Measurements from ENCODE around the gene RBM10.
"Not testable (repeated sequence)": the region's sequence is repeated elsewhere in the genome, so short reads cannot be mapped to it uniquely, and the experiment has no call there.

The RBM10 gene, protein sequence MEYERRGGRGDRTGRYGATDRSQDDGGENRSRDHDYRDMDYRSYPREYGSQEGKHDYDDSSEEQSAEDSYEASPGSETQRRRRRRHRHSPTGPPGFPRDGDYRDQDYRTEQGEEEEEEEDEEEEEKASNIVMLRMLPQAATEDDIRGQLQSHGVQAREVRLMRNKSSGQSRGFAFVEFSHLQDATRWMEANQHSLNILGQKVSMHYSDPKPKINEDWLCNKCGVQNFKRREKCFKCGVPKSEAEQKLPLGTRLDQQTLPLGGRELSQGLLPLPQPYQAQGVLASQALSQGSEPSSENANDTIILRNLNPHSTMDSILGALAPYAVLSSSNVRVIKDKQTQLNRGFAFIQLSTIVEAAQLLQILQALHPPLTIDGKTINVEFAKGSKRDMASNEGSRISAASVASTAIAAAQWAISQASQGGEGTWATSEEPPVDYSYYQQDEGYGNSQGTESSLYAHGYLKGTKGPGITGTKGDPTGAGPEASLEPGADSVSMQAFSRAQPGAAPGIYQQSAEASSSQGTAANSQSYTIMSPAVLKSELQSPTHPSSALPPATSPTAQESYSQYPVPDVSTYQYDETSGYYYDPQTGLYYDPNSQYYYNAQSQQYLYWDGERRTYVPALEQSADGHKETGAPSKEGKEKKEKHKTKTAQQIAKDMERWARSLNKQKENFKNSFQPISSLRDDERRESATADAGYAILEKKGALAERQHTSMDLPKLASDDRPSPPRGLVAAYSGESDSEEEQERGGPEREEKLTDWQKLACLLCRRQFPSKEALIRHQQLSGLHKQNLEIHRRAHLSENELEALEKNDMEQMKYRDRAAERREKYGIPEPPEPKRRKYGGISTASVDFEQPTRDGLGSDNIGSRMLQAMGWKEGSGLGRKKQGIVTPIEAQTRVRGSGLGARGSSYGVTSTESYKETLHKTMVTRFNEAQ

DNA sequence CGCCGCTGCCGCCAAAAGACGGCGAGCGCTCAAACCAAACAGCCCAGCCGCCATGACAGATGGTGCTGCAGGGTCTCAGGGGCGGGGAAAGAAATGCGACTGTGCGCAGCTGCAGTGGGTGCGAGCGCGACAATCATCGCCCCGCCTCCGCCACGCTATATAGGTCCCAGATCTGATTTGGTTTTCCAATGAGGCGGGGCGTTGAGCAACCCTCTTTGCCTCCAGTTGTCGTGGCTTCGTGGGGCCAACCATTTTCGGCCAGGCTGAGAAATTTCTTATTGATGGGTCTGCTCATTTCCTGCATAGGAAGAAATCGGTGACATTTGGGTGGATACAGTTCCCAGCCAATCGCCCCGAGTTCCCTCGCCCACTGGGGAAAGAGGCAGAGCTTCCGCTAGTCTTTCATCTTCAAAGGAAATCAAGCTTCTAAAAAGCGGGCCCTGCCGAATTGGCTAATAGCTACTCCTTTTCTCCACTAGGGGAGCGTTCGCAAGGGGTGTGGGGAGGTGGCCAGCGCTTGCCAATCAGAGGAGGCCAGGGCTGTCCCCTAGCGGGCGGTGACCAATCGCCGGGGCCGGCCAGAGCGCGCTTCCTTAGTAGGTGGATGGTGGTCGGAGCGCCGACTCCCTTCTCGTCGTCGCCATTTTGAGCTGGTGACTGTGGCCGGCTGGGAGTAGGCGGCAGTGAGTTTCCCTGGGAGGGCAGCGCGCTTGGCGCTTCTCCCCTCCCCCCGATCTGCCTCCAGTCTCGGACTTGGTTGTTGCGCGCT lies at the start of gene RBM10, which contains the start of gene NDUFB11:
RBM10 (plus strand) TSS at position 596 of the 769 bp plus-strand sequence. CDS start 2,261 bp downstream, outside the sequence.
NDUFB11 (minus strand) TSS at position 77 of the 769 bp plus-strand sequence; CDS start at position 54, 23 bp downstream.
- peak; percentile 94 to 95 for DNase-seq

DNA sequence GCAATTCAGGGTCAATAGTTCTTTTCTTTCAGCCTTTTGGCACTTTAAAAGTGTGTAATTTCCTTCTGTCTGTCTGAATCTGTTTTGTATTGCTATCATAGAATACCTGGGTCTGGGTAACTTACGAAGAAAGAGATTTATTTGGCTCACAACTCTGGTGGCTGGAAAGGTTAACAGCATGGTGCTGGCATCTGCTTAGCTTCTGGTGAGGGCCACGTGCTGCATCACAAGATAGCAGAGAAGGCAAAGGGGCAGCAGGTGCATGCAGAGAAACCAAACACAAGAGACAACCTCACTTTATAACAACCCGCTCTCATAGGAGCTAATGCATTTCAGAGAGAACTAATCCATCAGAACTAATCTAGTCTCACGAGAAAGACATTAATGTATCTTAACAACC lies 48.0 kb upstream of the RBM10 start:
- DNase-seq, result no peak

DNA sequence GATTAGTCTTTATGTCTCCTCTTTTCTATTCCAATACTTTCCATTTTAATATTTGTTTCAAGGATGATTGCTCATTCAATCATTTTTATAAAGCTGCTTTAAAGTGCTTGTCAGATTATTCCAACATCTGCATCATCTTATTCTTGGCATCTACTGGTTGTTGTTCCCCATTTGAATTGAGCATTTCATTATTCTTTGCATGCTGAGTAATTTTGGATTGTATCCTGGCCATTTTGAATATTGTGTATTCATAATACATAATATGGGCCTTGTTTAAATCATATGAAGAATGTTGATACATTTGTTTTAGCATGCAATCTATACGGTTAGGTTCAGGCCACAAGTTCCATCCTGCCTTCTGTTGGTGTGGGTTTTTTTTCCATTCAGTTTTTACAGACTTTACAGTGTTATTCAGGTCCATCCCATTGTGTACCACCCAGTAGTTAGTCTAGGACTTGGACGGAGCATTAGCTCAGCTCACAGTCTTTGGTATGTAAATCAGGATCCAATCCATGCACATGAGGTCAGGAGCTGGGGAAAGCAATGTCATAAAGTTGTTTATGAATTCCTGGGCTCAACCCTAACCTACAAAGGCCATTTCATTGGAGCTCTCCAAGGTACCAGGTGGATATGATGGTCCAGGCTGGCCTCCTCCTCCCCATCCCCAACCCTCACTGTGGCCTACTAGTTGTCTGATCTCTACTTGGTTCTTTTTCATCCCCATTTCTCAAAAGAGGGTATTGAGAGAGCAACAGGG lies 46.5 kb upstream of the RBM10 start:
- DNase-seq, result no peak

DNA sequence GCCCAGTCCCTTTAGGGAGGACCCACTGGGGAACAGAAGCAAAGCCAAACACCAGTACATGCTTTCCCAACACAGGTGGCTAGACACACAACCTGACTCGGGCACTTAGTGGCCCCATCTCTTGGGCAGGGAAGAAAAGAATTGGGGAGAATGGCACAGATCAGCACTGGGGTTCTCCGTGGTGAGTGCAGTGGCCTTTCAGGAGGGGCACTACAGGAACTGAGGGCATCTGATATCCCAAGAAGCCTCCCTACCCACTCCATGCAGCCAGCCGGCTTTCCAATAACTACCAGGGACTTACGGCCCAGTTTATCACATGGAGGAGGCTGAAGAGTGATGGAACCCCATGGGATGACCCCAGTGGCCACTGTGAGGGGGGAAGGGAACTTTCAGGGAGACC lies 43.8 kb upstream of the RBM10 start:
- DNase-seq, result no peak

DNA sequence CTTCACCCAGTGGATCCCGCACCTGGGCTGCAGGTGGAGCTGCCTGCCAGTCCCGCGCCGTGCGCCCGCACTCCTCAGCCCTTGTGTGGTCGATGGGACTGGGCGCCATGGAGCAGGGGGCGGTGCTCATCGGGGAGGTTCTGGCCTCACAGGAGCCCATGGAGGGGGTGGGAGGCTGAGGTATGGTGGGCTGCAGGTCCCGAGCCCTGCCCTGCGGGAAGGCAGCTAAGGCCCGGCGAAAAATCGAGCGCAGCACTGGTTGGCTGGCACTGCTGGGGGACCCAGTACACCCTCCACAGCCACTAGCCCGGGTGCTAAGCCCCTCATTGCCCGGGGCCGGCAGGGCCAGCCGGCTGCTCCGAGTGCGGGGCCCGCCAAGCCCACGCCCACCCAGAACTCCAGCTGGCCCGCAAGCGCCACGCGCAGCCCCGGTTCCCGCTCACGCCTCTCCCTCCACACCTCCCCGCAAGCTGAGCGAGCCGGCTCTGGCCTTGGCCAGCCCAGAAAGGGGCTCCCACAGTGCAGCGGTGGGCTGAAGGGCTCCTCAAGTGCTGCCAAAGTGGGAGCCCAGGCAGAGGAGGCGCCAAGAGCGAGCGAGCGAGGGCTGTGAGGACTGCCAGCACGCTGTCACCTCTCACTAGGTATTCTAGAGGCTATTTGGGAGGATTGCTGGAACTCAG lies 33.9 kb upstream of the RBM10 start:
- not testable (repeated sequence) for DNase-seq

DNA sequence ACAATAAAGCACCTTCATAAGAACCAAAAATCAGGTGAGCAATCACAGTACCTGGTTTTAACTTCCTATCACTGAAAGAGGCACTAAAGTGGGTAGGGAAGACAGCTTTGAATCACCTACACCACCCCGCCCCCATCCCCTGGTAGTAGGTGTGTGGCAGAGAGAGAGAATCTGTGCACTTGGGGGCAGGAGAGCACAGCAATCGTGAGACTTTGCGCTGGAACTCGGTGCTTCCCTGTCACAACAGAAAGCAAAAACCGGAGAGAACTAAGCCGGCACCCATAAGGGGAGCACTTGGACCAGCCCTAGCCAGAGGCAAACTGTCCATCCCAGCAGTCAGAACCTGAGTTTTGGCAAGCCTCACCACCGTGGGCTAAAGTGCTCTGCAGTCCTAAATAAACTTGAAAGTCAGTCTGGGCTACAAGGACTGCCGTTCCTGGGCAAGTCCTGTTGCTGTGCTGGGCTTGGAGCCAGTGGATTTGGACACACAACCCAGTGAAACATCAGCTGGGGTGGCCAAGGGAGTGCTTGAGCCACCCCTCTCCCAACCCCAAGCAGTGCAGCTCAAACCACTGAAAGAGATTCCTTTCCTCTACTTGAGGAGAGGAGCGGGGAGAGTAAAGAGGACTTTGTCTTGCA lies 32.6 kb upstream of the RBM10 start:
- DNase-seq, result no peak

DNA sequence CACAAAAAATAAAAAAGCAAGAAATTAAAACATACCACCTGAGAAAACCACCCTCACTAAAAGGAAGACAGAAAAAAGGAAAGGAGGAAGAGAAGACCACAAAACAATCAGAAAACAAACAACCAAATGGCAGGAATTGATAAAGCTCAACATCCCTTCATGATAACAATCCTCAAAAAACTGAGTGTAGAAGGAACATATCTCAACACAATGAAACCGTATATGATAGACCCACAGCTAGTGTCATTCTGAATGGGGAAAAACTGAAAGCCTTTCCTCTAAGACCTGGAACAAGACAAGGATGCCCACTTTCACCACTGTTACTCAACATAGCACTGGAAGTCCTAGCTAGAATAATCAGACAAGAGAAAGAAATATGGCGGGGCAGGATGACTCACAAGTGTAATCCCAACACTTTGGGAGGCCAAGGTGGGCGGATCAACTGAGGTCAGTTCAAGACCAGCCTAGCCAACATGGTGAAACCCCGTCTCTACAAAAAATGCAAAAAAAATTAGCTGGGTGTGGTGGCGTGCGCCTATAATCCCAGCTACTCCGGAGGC lies 28.4 kb upstream of the RBM10 start:
- DNase-seq, result not testable (repeated sequence)

DNA sequence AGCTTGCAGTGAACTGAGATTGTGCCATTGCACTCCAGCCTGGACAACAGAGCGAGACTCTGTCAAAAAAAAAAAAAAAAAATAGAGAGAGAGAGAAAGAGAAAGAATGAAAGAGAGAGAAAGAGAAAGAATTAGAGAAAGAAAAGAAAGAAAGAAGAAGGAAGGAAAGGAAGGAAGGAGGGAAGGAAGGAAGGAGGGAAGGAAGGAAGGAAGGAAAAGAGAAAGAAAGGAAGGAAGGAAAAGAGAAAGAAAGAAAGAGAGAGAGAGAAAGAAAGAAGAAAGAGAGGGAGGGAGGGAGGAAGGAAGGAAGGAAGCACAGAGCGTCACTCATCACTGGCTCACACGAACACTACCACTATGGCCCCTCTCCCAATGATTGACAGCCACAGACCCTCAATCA lies 20.6 kb upstream of the RBM10 start:
- not testable (repeated sequence) for DNase-seq

DNA sequence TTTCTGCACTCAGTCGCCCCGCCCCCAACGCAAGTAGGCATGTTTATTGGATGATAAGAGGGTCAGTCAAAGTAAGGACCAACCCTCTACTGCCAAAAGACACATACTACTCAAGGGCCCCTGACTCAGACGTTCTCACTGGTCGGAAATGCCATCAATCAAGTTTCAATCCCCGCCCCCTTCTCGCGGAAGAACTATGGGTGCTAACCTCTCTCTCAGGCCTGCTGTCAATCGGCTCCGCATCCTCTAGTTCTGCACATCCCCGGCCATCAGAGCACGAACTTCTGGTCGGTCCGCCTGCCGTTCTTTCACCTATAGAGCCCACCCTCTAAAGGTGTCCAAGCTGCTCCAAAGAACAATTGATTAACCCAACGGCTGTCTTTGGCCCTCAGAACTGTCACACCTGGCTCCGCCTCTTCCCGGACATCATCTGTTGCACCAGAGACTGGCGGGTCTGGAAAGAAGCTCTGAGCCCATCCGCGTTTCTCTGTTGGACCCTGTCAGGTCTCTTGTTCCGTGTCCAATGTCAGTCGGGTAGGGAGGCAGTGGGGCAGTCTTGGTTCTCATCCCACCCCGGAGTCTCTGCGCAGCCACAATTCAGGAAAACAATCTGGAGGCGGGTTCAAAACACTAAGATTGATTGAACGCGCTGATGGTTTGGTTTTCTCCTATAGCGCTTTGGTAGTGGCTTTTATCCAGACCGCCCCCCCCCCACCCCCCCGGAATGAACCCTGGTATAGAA lies 15.7 kb upstream of the RBM10 start:
- DNase-seq, result peak; percentile 93 to 96

DNA sequence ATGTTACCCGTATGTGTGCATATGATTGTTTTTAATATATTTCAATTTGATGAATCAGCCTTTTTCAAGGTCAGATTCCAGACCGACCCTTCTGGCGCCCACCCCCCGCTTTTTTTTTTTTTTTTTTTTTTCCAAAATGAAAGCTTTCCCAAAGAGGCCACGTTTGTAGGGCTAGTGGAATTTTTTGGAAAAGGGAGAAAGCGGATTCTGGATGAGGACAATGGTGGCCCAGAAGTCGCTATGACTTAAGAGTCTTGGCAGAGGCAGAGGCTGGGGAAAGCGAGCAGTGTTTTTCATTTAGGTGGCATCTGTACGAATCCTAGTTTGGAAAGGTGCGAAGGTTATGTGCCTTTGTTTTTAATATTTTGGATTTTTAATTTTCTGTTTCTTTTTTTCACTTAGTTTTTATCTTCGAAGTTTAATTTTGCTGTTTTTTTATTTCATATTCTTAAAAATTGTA lies 15.1 kb upstream of the RBM10 start:
- no peak for DNase-seq

DNA sequence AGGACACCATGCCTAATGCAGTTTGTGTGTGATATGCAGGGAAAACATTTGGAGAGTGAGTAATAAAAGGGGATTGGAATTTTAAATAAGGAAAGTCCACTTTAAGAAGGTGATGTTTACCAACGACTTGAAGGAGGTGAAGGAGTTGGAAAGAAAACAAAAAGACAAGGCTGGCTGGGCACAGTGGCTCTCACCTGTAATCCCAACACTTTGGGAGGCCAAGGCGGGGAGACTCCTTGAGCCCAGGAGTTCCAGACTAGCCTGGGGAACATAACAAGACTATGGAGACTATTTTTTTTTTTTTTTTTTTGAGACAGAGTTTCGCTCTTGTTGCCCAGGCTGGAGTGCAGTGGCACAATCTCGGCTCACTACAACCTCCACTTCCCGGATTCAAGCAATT lies 11.5 kb upstream of the RBM10 start:
- no peak for DNase-seq

DNA sequence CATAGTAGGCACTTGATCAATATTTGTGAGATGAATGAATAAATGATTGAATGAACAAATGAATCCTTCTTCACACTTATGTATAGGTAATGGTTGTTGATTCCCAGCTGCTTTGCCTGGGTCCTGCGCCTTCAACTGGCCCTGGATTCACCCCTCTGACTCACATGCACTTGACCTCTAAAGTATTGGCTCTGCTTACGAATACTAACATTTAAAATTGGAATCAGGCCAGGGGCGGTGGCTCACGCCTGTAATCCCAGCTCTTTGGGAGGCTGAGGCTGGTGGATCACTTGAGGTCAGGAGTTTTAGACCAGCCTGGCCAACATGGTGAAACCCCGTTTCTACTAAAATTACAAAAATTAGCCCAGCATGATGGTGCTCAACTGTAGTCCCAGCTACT lies 9.4 kb upstream of the RBM10 start:
- DNase-seq, result not testable (repeated sequence)

DNA sequence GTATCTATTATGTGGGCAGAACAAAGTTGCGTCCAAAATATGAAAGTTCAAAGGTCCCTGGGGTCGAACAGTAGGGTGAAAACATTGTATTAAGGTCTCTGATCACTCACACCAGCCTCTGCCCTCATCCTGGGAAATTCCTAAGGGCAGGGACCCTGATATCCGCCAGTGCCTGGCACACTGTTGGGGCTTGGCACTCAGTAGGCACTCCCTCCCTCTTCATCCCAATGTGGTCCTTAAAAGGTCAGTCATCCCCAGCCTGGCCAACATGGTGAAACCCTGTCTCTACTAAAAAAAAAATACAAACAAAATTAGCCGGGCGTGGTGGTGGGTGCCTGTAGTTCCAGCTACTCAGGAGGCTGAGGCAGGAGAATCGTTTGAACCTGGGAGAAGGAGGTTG lies 6.8 kb upstream of the RBM10 start:
- no peak for DNase-seq

DNA sequence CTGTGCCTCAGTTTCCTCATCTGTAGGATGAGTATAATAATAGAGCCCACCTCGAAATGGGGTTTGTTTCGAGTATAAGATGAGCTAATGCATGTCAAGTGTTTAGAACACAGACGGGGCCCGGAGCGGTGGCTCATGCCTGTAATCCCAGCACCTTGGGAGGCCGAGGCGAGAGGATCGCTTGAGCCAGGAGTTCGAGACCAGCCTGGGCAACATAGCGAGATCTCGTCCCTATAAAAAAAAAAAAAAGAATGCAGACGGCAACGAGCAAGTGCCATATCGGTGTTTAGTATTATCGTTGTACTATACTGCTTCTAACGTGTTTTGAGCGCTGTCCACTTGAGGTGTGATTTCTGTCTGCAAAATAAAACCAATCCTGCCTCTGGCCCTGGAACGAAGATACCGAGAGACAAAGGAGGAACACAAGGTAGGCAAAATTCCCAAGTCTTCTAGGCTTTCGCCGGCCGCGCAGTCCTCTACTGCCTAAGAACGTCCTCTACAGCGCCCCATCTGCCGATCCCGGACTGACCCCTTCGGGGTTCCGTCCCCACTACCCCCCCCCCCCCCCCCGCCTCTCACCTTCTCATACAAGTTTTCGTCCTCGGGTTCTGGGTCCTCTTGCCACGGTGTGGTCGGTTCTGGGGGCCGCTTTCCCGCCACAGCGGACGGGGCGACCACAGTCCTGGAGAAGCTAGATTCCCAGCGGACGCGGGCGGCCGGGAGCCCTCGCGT lies 961 bp upstream of the RBM10 start:
- peak in 1 of 2 experiments; percentile 54 for DNase-seq

DNA sequence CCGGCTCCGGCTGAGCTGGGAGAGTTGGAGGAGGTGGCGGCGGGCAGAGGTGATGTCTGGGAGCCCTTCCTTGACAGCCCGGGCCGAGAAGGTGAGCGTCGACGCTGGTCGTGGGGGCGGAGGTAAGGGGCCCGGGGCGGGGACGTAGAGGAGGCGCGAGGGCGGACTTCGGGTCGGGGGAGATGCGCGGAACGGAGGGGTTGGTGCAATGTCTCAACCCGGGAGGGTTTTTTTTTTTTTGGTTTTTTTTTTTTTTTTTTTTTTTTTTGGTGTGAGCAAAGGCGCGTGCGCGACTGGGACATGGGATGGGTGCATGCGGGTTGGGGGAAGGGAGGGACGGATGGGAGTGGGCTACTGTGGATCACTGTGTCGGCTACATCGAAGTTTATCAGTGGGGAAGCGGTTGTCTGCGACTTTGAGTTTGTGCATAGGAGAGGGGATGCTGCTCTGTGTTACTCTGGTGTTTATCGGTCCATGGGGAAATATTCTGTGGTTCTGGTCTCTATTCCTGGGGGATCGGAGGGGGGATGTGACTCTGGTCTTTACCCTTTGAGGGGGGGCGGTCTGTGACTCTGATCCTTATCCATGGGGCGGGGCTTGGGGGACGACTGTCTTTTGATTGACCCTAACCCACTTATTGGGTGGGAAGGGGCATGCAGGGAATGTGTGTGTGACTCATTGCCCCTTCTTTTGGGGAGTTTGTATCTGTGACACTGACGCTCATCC lies 537 bp downstream of the RBM10 start:
- peak in 1 of 2 experiments; percentile 5 for DNase-seq

DNA sequence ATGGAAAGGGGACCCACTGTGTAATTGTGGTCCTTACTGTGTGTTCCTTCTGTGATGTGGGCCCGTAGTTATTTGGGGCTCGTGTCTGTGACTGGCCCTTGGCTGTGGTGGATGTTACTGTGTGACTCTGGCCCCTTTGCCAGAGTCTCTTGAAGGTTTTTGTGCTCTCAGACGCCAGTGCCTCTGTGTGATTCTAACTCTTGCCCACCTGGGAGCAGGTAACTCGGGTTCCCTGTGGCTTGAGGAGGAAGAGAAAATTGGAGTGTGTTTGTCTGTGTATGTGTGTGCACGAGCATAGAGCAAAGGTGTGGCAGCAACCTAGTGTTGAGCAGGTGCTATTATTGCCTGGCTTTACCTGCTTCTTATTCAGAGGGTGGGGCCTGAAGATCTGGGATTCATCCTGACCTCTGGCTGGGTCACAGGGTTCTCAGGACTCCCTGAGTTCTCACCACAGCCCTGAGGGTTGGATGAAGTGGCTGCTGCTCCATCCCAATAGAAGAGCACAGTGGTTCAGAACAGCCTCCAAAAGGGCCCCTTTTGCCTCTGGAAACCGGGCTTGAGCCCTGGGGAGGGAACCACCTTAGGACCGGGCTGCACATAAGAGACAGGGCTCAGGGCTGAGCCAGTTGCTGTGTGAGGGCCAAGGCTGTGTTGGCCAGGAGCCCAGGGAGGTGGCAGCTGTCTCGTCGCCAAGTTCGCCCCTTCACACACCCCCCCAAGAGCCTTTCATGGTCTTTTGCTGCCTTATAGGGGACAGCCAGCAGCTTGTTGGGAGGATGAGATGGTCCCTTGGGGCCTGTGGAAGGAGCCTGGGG lies 1.3 kb downstream of the RBM10 start:
- peak in 1 of 2 experiments; percentile 19 for DNase-seq

Measured in NCI-H2081 (cell line).